ENCODE results near the gene TGFB2. TPM values are rescaled to one million over a fixed set of nuclear protein-coding genes. Genes with fewer than 3 reads are reported as not detected.

Gene TGFB2
- total and polyA plus RNA-seq, 2 experiments from 2014 or later: 0.31 to 1.4 TPM

- Mint-ChIP-seq H3K36me3 (ENCODE audit: low read depth) (no peaks in the 10 kb centered on the region), H3K4me1 (no peaks in the 10 kb centered on the region; the same call in 2 of the 3 replicates), H3K9me3 (no peaks in the 10 kb centered on the region), H3K4me3 (no peak overlapping the region), H3K27ac (no peak overlapping the region), H3K27me3 (ENCODE audit: insufficient read depth, low read depth, poor library complexity) (no peaks in the 10 kb centered on the region)
- Histone ChIP-seq H3K9me2 (ENCODE audit: insufficient read depth) (no peaks in the 10 kb centered on the region), H3K79me2 (replicated peaks; ENCODE audit: insufficient read depth) (no peaks in the 10 kb centered on the region), H3K4me1 (ENCODE audit: insufficient read depth) (no peaks in the 10 kb centered on the region), H3K36me3 (ENCODE audit: insufficient read depth) (no peaks in the 10 kb centered on the region), H2AFZ (no peak overlapping the region), H3K4me3 (no peak overlapping the region), H3K27ac (ENCODE audit: low read depth) (no peak overlapping the region), H3F3A (replicated peaks; ENCODE audit: low read depth) (no peaks in the 10 kb centered on the region), H3K27me3 (ENCODE audit: insufficient read depth) (no peaks in the 10 kb centered on the region), H4K20me1 (replicated peaks; ENCODE audit: insufficient read depth) (no peaks in the 10 kb centered on the region), H3K4me2 (no peak overlapping the region)
- DNase-seq (ENCODE audit: low spot score) (no peak), ATAC-seq (no peak)
- TF ChIP-seq ZNF462 (CRISPR knock-in tag; IDR thresholded peaks at IDR 0.05): no peak
- TF ChIP-seq, protein P1, sequence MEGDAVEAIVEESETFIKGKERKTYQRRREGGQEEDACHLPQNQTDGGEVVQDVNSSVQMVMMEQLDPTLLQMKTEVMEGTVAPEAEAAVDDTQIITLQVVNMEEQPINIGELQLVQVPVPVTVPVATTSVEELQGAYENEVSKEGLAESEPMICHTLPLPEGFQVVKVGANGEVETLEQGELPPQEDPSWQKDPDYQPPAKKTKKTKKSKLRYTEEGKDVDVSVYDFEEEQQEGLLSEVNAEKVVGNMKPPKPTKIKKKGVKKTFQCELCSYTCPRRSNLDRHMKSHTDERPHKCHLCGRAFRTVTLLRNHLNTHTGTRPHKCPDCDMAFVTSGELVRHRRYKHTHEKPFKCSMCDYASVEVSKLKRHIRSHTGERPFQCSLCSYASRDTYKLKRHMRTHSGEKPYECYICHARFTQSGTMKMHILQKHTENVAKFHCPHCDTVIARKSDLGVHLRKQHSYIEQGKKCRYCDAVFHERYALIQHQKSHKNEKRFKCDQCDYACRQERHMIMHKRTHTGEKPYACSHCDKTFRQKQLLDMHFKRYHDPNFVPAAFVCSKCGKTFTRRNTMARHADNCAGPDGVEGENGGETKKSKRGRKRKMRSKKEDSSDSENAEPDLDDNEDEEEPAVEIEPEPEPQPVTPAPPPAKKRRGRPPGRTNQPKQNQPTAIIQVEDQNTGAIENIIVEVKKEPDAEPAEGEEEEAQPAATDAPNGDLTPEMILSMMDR (conservative IDR thresholded peaks at IDR 0.05; ENCODE audit: low read depth in 2 of 2): no peak
- TF ChIP-seq EZH2phosphoT487 (IDR thresholded peaks at IDR 0.05; ENCODE audit: unreplicated experiment): no peak
- no peak for TF ChIP-seq CREB1 (CRISPR knock-in tag; IDR thresholded peaks at IDR 0.05; ENCODE audit: low read depth)
- no peak for TF ChIP-seq EZH2 (IDR thresholded peaks at IDR 0.05; ENCODE audit: low read depth, unreplicated experiment)
- TF ChIP-seq, protein P2, sequence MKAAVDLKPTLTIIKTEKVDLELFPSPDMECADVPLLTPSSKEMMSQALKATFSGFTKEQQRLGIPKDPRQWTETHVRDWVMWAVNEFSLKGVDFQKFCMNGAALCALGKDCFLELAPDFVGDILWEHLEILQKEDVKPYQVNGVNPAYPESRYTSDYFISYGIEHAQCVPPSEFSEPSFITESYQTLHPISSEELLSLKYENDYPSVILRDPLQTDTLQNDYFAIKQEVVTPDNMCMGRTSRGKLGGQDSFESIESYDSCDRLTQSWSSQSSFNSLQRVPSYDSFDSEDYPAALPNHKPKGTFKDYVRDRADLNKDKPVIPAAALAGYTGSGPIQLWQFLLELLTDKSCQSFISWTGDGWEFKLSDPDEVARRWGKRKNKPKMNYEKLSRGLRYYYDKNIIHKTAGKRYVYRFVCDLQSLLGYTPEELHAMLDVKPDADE (IDR thresholded peaks at IDR 0.05): no peak
- no peak for TF ChIP-seq NANOG (IDR thresholded peaks at IDR 0.05; ENCODE audit: borderline replicate concordance)
- TF ChIP-seq JUNB (IDR thresholded peaks at IDR 0.05; ENCODE audit: unreplicated experiment): no peak
- no peak for TF ChIP-seq POLR2AphosphoS5 (IDR thresholded peaks at IDR 0.05; ENCODE audit: low read depth)
- no peak for TF ChIP-seq STAT1 (IDR thresholded peaks at IDR 0.05; ENCODE audit: unreplicated experiment)
- TF ChIP-seq, protein P3, sequence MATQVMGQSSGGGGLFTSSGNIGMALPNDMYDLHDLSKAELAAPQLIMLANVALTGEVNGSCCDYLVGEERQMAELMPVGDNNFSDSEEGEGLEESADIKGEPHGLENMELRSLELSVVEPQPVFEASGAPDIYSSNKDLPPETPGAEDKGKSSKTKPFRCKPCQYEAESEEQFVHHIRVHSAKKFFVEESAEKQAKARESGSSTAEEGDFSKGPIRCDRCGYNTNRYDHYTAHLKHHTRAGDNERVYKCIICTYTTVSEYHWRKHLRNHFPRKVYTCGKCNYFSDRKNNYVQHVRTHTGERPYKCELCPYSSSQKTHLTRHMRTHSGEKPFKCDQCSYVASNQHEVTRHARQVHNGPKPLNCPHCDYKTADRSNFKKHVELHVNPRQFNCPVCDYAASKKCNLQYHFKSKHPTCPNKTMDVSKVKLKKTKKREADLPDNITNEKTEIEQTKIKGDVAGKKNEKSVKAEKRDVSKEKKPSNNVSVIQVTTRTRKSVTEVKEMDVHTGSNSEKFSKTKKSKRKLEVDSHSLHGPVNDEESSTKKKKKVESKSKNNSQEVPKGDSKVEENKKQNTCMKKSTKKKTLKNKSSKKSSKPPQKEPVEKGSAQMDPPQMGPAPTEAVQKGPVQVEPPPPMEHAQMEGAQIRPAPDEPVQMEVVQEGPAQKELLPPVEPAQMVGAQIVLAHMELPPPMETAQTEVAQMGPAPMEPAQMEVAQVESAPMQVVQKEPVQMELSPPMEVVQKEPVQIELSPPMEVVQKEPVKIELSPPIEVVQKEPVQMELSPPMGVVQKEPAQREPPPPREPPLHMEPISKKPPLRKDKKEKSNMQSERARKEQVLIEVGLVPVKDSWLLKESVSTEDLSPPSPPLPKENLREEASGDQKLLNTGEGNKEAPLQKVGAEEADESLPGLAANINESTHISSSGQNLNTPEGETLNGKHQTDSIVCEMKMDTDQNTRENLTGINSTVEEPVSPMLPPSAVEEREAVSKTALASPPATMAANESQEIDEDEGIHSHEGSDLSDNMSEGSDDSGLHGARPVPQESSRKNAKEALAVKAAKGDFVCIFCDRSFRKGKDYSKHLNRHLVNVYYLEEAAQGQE (IDR thresholded peaks at IDR 0.05; ENCODE audit: unreplicated experiment): no peak
- no peak for TF ChIP-seq ZNF114 (CRISPR knock-in tag; IDR thresholded peaks at IDR 0.05)
- no peak for TF ChIP-seq ZNF331 (CRISPR knock-in tag; IDR thresholded peaks at IDR 0.05; ENCODE audit: low read depth)
Measured at GRCh38 chr1:218479436-218480115, 134.4 kb downstream of the TGFB2 start.

Measured in GM23338 (cell line).